HG02852 (cell line): ENCODE results near the gene MPP3.
"Not testable (repeated sequence)": the region's sequence is repeated elsewhere in the genome, so short reads cannot be mapped to it uniquely, and the experiment has no call there.

ENCODE experiments used
- ATAC-seq: cut with Tn5 transposase; IDR thresholded peaks from one replicate; pipeline ENCODE4 v1.9.1; 2021; ENCODE audit warnings: mild to moderate bottlenecking, moderate library complexity; ENCODE audit not compliant: unreplicated experiment

Gene MPP3

DNA sequence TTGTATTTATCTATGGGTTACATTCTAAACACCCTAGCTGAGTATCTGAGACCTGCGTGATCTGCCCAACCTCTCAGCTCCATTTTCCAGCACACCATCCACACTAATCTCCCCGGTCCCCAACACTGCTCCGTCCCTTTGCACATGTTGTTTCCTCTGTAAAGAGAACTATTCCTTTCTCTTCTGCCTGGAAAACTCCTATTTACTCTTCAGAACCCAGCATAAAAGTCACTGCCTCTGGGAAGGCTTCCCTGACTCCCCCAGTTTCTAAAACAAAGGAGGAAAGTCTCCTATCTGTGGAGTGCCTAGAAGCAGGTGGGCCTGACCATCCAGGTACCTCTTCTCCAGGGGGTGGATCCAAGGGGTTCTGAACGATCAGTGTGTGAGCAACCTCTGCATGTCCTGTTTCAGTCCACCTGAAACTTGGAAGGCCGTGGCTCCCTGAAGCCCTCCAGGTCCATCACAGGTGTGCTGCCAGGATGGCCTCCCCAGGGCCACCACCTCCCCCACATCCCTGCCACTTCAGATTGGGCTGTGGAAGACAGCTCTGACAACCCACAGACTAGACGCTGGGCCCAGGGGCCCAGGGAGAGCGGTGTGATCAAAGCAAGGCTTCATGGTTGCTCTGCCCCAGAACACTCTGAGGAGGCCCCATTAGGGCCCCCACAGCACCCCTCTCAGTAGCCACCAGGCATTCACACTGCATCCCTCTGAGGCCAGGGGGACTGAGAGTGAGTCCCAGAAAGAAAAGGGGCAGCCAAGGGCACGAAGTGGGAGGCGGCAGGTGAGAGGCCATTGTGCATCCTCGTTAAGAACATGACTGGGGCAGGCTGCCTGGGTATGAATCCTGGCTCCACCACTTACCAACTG lies 20.3 kb downstream of the MPP3 start:
- ATAC-seq, result no peak

DNA sequence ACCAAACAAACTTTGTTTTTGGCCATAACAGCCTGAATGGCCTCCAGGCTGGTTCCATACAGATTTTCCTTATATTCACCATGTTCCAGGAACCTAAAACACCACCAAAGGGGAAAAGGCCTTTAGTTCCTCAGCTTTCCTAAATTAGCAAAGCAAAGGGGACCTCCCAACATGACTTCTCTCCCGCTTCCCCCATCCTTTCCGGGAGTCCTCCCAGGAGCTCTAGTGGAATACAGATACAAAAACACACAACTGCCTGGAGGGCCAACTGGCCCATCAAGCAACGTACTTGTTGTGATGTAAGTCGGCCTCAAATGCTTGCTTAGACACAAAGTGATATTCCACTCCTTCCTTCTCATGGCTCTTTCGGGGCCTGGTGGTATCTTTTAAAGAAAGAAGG lies 22.1 kb downstream of the MPP3 start:
- no peak for ATAC-seq

DNA sequence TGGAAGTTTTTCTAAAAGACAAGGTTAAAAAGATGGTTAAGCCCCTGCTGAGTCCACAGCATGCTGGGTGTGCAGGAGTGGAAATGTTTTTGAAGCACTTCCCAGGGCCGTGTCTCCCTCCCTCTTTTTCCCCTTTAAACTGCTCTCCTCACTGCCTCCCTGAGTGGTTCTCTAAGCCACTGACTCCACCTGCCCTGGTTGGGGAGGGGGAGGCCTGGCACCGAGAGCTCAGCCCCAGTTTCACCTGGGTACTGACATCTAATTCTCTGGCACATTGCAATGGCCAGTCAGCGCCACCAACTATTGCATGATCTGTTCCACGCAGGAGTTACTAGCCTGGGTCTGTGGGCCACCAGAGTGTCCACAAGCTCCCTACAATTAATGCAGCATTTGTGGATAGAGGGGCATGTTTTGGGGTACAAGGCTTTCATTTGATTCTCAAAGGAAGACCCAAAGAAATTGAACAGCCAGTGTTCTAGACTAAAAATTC lies 22.7 kb downstream of the MPP3 start:
- no peak for ATAC-seq

DNA sequence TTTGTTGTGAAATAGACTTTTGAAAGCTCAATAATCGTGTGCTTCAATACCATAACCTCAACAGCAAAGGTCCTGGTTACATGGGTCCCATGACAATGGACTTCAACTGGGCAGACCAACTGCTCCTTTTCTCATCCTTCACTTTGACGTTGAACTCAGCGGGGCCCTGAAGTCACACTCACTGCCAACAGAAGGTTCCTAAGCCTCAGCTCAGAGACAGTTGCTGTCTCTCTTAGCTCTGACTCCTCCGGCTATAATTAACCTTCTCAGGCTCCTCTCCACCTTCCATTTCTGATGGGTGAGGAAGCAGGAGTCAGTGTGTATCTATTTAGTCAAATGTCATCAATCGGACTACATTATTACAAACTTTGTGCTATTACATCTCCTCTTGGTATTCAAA lies 23.8 kb downstream of the MPP3 start:
- ATAC-seq, result no peak

DNA sequence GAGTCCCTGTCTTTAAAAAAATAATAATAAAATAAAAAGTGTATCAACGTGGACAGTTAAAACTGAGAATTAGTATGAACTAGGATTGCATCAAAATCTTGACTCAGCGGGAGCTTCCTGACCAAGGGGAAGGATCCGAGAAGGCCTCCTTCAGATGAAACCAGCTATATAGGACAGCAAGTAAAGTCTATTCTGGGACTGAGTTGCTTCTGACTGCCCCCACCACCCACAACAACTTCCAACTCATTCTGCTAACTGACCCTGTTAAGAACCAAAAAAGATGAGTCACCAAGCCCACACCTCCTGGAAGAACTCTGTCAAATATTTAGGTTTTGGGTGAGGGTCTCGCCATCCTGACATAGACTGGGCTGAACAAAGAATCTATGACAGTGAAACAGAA lies 24.9 kb downstream of the MPP3 start:
- no peak for ATAC-seq

DNA sequence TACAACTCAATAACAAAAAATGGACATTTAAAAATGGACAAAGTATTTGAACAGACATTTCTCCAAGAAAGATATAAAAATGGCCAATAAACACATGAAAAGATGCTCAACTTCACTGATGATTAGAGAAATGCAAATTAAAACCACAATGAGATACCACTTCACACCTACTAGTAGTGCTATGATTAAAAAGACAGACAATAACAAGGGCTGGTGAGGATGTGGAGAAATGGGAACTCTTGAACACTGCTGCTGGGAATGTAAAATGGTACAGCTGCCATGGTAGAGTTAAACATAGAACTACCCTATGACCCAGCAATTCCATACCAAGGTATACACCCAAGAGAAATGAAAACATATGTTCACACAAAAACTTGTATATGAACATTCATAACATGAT lies 27.8 kb downstream of the MPP3 start:
- no peak for ATAC-seq

DNA sequence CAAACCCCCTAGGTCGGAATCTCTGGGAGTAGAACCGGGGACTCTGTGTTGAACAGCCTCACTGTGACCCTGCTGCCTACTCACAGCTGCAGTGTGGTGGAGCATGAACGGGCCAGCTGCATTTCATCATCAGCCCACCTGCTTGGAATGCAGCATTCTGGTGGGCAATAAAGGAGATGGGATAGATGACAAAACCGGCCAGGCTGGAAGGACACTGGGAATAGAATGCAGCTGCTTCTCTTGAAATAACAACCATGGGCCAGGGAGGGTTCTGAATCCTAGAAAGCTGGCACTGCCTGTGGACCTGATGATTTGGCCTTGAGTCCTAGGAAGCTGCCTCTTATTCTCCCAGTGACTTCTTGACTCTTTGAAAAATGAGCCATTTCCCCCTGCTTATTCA lies 29.2 kb downstream of the MPP3 start:
- no peak for ATAC-seq

DNA sequence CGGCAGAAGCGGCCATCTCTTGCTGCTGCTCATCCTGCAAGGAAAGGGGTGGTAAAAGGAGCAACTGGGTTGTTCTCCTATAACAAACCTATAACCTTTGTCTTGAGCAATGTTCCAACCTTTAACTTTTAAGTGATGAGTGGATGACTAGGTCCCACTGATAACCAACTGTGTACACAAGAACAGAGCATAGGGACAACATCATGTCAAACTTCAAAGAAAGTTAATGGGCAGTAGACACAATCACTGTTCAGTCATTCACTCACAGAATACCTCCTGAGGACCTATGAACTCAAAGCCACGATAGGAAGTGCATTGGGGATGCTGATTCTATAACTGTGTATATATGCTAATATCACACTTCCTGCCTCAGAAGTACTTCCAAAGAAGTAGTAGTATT lies 31.1 kb downstream of the MPP3 start:
- no peak for ATAC-seq

DNA sequence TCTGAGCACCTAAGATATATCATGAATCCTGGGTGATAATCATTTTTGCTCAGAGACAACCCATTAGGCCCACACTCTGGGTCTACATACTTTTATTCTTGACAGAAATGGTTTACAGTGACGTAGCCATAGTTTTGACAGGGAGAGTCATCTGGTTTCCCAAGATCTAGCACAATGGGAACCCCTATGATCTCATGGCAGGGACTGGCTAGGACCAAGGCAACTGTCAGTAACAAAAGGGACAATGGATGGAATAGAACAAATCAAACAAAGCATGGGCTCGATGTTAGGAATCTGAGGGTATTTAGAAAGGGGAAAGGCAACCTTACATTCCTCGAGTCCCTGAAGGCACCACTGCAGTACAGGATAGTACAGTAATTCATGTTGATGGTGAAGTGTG lies 32.2 kb downstream of the MPP3 start:
- ATAC-seq, result no peak

DNA sequence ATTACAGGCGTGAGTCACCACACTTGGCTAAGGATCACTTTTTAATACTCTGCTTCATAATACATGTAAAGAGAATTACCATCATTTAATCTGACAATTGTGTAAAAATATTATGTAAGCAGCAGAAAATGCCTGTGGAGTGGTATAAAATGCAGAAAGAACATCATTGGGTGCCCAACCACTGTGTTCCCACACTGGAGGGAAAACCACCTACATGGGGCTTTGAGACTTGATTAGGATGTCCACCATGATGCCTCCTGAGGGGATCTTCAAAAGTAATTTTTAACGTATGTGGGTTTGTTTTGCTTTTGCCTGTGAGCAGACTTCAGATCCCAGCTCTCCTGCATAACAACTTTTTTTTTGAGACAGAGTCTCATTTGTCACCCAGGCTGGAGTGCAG lies 33.9 kb downstream of the MPP3 start:
- no peak for ATAC-seq

DNA sequence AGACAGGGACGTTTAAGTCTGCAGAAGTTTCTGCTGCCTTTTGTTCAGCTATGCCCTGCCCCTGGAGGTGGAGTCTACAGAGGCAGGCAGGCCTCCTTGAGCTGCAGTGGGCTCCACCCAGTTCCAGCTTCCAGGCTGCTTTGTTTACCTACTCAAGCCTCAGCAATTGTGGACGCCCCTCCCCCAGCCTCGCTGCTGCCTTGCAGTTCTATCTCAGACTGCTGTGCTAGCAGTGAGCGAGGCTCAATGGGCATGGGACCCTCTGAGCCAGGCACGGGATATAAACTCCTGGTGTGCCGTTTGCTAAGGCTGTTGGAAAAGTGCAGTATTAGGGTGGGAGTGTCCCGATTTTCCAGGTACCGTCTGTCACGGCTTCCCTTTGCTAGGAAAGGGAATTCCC lies 34.9 kb downstream of the MPP3 start:
- not testable (repeated sequence) for ATAC-seq

DNA sequence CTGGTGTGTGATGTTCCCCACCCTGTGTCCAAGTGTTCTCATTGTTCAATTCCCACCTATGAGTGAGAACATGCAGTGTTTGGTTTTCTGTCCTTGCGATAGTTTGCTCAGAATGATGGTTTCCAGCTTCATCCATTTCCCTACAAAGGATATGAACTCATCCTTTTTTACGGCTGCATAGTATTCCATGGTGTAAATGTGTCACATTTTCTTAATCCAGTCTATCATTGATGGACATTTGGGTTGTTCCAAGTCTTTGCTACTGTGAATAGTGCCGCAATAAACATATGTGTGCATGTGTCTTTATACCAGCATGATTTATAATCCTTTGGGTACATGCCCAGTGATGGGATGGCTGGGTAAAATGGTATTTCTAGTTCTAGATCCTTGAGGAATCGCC lies 40.3 kb downstream of the MPP3 start:
- not testable (repeated sequence) for ATAC-seq

DNA sequence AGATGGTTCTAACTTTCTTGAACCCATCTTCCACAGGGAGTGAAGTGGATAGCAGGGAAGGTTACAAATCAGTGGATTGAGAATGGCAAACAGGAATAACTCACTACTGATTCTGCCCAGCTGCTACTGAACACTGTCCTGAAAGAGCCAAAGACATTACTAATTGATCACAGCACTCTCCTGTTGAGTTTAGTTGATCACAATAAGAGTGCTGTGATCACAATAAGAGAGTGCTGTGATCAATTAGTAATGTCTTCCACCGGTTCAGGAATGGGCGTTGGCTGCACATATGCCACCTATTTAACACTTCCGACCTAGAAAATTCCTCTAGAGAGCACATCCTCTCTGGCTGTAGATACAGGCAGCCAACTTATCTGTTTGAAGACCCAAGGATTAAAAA lies 41.4 kb downstream of the MPP3 start:
- ATAC-seq, result no peak

DNA sequence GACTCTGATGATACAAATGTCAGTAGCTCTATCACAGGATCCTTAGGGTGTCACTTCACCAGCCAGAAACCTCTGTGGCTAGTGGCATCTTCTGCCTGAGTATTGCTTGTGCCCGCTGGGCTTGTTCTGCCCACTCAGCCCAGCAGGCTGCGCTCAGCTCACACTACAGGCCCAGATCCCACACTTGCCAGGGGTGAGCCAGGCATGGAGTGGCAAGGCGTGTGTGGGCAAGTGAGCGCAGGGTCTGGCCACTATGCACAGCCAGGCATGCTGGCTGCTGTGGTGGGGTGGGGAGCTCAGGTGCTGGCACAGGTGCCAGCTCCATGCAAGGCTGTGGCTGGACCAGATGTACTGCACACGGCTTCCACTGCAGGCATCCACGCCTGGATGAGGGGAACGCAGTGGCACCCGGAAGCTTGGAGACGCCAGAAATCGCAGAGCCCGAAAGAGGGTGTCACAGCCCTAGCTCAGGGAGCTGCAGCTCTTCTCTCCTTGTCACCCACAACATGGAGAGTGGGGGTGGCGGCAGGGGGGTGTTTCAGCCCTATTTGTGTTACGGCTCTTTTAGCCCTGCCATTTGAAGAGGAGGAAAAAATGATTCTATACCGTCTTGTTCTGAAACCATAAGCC lies 42.5 kb downstream of the MPP3 start:
- no peak for ATAC-seq

DNA sequence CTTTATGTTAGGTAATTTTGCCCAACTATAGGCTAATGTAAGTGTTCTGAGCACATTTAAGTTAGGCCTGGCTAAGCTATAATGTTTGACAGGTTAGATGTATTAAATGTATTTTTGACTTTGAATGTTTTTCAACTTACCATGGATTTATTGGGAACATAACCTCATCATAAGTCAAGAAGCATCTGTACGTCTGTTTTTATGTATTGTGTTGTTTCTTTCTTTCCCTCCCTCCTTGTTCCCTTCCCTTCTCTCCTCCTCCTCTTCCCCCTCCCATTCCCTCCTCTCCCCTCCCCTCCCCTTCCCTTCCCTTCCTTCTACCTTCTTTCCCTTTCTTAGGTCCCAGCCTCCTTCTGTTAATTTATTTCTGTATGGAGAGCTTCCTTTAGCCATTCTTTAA lies 43.5 kb downstream of the MPP3 start:
- no peak for ATAC-seq

DNA sequence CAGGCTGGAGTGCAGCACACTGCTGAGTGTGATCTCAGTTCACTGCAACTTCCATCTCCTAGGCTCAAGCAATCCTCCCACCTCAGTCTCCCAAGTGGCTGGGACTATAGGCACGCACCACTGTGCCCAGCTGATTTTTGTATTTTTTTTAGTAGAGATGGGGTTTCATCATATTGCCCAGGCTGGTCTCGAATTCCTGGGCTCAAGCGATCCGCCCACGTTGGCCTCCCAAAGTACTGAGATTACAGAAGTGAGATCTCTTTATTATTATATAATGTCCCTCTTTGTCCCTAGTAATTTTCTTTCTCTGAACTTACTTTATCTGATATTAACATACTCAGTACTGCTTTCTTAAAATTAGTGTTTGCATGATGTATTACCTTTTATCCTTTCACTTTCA lies 44.4 kb downstream of the MPP3 start:
- no peak for ATAC-seq

DNA sequence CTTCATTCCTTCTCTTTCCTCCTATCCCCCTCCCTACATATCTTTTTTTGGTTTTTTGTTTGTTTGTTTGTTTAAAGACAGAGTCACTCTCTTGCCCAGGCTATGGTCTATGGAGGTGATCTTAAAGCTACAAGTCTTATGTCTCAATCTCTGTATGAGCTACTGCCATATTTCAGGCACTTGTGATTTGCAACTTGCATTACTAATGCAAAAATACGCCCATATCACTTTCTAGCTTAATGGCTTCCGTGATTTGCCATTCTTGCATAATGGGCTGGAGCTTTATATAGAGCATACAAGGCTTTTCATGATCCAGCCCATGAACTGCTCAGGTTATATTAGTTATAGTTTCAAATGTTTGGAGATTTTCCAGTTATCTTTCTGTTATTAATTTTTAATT lies 45.2 kb downstream of the MPP3 start:
- ATAC-seq, result no peak

DNA sequence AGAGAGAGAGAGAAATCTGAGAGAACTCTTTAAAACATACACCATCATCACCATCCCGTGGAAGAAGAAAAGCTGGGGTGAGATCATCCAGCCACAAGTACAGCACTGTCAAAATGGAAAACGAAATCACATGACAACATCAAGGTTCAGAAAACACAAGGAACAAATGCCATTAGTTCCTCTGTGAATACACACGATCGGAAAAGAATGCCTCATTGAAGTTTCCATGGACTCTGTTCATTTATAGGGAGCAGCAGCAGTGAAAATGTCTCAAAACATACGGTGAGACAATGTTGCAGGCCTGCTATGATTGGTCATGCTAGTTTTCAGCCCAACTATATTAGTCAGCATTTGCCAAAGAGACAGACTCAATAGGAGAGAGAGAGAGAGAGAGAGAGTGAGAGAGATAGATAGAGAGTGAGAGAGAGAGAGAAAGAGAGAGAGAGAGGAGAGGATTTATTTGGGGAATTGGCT lies 48.3 kb downstream of the MPP3 start:
- ATAC-seq, result no peak

DNA sequence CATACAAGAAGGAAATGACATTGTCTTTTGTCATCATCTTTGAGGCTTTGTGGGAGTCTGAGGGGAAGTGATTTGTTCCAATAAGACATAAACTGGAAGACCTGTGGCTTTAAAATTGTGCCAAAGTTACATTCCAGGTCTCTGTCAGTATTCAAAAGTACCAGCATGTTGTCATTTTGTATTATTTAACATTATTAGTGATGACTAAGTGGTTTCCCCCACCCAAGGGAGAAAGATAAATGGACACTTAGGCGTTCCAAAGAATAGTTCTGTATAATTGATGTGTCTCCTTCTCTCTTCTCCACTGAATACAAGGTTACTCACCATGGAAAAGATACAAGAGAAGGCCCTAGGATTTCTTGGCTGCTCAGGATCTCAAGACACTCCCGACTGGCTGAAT lies 48.9 kb downstream of the MPP3 start:
- ATAC-seq, result no peak

DNA sequence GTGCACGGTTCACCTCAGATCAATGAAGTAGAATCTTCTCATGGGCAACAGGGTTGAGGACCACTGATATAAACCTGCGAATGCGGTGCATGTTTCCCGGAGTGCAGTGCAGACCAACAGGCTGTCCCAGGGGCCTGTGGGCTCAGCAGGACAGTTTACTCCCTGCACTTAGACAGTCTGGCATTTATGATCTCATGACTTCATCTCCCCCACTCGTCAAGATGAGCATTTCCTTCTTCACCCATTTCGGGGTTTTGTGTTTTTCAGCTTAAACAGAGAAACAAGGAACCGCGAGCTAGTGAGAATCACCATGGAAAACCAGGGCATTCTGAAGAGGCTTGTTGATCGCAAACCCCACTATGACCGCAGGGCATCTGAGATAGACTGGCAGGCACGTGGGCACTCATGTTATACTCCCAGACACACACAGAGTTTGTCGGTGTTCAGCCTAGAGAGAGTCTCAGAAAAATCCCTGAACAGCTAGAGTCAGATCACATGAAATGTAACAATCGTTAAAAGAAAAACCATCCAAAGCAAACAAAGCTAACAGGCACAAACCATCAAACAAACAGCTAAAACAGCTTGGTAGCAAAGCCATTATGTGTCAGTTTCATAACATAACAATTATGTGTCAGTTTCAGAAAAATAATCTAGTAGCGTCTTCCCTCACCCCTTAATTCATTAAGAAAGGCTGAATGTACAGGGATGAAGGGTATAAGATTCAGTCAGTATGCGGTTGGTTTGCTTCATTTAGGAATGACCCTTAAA lies 49.8 kb downstream of the MPP3 start:
- ATAC-seq, result no peak

DNA sequence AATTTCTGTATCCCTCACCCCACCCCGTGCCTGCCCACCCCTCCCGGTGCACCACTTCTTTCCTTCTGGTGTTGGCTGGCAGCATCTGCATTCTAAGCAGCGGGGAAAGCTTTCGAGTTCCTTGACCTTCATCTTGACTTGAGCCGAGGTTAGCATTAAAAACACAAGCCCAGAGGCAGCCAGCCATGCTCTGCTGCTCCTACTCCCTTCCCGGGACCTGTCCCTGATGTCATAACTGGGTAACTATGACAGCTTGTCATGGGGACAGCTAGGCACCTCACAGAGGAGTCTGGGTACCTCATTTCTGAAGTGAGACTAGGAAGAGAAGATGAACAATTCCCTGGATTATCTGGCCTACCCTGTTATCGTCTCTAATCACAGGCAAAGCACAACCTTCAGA lies 52.8 kb downstream of the MPP3 start, which contains the start of gene CFAP97D1:
TSS of gene CFAP97D1 (plus strand) at position 301 of the 400 bp plus-strand sequence. CDS start at position 329, 28 bp downstream.
- ATAC-seq, result no peak
